Muscle layer of duodenum (tissue), 2 donors: ENCODE data around the gene GRID2.

Experiments
- H3K27ac ChIP-seq: one replicate; pipeline ENCODE4 v1.7.0; 2013; ENCODE audit warnings: mild to moderate bottlenecking, low read length
- H3K27me3 ChIP-seq: one replicate; pipeline ENCODE4 v1.7.0; 2013; ENCODE audit warnings: low read depth, mild to moderate bottlenecking, control low read depth, low read length
- H3K36me3 ChIP-seq, 2 donors: one replicate each; pipeline ENCODE4 v1.7.0; 2013; ENCODE audit warnings: low read length in 2 of 2, control low read depth in 1 of 2, mild to moderate bottlenecking in 1 of 2; ENCODE audit not compliant: insufficient read depth in 2 of 2, control insufficient read depth in 1 of 2
- H3K4me1 ChIP-seq, 2 donors: one replicate each; pipeline ENCODE4 v1.7.0; 2013; ENCODE audit warnings: low read length in 2 of 2, mild to moderate bottlenecking in 2 of 2, control low read depth in 1 of 2, moderate library complexity in 1 of 2; ENCODE audit not compliant: insufficient read depth in 2 of 2, control insufficient read depth in 1 of 2
- H3K4me3 ChIP-seq, 2 donors: one replicate each; pipeline ENCODE4 v1.7.0; 2013; ENCODE audit warnings: low read length in 2 of 2, low read depth in 1 of 2, mild to moderate bottlenecking in 1 of 2
- H3K9me3 ChIP-seq, 2 donors: one replicate each; pipeline ENCODE4 v1.7.0; 2013; ENCODE audit warnings: low read length in 2 of 2, control low read depth in 1 of 2, mild to moderate bottlenecking in 1 of 2; ENCODE audit not compliant: control insufficient read depth in 1 of 2
- donor health status: healthy.

Gene GRID2

DNA sequence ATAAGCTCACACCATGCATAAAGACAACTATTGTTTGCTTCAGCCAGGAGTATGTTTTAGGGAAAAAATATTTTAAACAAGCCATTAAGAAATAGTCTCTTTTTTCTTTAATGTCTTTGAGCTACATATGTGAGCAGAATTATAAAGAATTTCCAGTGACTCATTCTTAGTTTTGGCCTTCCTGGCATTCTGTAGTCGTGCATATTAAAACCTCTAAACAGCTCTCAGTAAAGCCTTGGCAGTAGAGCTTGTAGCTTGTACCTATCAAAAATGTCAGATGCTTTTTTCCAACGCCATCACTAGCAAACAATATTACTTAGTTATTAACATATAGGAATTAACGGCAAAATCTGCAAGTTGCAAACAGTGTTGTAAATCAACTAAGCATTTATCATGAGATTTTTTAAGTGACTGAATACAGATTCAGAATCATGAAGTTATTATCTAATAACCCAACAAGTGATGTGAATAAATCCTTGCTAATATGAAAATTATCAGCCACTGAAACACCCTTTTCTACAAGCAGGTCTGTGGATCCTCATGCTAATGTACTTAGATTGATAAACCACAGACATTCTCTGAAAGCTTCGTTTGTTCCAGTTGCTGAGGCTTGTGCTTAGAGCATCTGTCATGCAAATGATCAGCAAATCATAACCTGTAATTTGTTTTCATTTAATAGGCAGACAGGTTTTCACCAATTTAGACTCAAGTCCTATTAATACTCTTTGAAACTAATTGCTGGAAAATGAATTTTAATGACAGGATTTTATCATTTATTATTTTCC, 1112.8 kb downstream of the GRID2 start:
- no peaks in the 10 kb centered on the region for H3K4me1 ChIP-seq
- no peak overlapping the region for H3K4me3 ChIP-seq
- H3K27me3 ChIP-seq: no peaks in the 10 kb centered on the region
- no peaks in the 10 kb centered on the region for H3K9me3 ChIP-seq
- H3K27ac ChIP-seq: no peak overlapping the region
- H3K36me3 ChIP-seq: no peaks in the 10 kb centered on the region

DNA sequence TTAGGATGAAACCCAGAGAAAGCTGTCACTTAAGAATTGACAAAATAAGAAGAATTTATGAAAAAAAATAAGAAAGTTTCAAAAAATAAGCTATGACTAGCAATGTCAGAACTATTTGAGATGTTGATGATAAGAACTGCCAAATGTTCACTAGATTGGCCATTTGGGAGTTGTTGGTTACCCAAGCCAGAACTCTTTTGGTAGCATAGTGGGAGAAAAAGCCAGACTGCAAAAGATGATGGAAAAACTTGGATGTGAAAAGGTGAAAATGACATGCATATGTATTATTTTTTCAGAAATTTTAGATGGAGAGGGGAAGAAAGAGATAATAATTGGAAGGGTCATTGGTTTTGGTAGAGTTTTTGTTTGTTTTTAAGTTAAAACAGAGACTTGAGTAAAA, 1127.6 kb downstream of the GRID2 start:
- H3K9me3 ChIP-seq: no peaks in the 10 kb centered on the region
- no peak overlapping the region for H3K4me3 ChIP-seq
- no peak overlapping the region for H3K27ac ChIP-seq
- H3K27me3 ChIP-seq: no peaks in the 10 kb centered on the region
- no peaks in the 10 kb centered on the region for H3K4me1 ChIP-seq
- no peaks in the 10 kb centered on the region for H3K36me3 ChIP-seq

DNA sequence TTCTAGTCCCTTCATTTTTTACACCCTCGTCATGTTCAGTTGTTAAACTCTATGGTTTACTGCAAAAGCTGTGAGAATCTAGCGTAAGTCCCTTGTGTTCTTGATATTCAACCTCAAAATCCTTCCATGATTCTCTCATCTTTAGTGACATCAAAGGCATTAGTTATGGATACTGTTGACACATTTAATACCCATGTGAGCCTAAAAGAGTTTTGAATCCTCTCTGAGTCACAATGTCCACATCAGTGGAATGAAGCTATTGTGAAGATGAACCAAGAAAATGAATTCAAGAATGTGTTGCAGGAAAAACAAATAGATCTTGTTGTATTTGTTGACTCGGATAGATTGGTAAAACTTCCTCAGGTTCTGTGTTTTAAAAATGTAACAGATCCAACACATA, 1130.1 kb downstream of the GRID2 start:
- H3K36me3 ChIP-seq: no peaks in the 10 kb centered on the region
- H3K27me3 ChIP-seq: no peaks in the 10 kb centered on the region
- H3K4me3 ChIP-seq: no peak overlapping the region
- H3K27ac ChIP-seq: no peak overlapping the region
- H3K9me3 ChIP-seq: no peaks in the 10 kb centered on the region
- H3K4me1 ChIP-seq: no peaks in the 10 kb centered on the region

DNA sequence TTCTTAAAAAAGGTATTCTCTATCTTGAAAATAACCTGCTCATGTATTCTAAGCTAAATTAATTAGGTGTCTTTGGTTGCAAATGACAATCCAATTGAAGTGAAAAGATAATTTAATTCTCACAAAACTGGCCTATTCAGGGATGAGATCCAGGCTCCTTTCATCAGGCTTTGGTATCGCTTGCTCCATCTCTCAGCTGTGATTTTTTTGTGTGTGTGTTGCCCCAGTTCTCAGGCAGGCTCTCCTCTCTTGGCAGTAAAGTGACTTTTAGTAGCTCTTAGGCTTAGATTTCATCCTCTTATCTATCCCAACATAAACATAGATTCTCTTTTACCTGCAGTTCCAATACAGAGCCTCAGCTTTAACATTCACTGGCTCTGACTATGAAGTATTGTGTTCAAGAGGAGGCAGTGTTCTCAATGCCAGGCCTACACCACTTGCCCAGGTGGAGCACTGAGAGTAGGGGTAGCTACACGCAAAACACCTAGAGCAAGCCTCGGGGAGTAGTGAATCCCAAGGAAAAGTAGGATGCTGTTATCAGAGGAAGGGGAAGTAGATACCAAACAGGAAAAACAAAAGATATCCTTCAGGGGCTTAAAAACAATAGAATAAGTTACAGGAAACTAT, 1132.3 kb downstream of the GRID2 start:
- H3K4me3 ChIP-seq: no peak overlapping the region
- no peak overlapping the region for H3K27ac ChIP-seq
- no peaks in the 10 kb centered on the region for H3K9me3 ChIP-seq
- H3K27me3 ChIP-seq: no peaks in the 10 kb centered on the region
- no peaks in the 10 kb centered on the region for H3K36me3 ChIP-seq
- no peaks in the 10 kb centered on the region for H3K4me1 ChIP-seq

DNA sequence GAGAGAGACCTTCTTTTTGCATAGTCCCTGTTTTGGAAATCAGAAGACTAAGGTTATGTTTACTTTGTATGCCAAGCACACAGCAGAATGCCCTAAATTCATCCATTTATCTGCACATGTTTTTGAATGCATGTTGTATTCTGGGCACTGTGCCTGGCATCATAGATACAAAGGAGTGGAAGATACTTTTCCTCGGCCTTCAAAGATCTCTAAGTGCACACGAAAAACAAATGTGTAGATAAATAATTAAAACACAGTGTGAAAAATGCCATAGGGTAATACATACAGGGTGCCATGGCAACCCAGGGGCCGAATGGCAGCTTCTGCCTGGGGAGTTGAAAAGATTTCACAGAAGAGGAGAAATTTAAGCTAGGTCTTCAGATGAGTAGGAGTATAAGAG, 1134.2 kb downstream of the GRID2 start:
- no peaks in the 10 kb centered on the region for H3K36me3 ChIP-seq
- no peak overlapping the region for H3K27ac ChIP-seq
- H3K4me1 ChIP-seq: no peaks in the 10 kb centered on the region
- no peaks in the 10 kb centered on the region for H3K9me3 ChIP-seq
- H3K4me3 ChIP-seq: no peak overlapping the region
- no peaks in the 10 kb centered on the region for H3K27me3 ChIP-seq

DNA sequence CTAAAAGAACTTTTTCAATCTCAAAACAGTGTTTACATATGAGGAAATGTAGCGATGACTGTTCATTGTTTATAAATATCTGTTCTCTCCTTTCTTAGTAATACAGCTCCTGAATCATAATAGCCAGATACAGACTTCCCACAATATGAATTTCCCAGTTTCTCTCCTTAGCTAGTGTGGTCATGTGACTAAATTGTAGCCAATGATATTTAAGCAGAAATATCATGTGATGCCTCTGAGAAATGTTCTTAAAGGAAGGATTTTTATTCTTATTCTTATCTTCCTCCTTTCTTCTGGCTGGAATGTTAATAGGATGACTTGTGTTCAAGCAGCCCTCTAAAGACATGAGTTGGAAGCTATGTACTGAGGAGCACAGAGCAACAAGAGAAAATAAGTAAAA, 1141.1 kb downstream of the GRID2 start:
- no peaks in the 10 kb centered on the region for H3K4me1 ChIP-seq
- H3K4me3 ChIP-seq: no peak overlapping the region
- H3K36me3 ChIP-seq: no peaks in the 10 kb centered on the region
- H3K27ac ChIP-seq: no peak overlapping the region
- H3K27me3 ChIP-seq: no peaks in the 10 kb centered on the region
- H3K9me3 ChIP-seq: no peaks in the 10 kb centered on the region

DNA sequence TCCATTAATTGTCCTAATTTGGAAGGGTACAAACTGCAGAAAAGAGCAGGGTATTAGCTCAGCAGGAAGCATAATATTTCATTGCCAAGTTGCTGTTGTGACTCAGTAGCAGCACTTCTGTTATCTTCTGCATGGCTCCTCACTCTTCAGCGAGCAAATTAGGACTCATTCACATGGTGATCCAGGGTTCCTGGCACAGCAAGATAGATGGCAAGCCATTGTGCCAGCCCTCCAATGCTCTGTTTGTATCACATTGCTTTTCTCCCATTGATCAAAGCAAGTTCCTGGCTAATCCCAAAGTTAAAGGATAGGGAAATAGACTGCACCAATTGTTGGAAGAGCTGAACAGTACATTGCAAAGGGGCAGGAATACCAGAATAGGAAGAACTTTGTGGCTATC, 1142.3 kb downstream of the GRID2 start:
- H3K4me3 ChIP-seq: no peak overlapping the region
- no peaks in the 10 kb centered on the region for H3K36me3 ChIP-seq
- no peaks in the 10 kb centered on the region for H3K4me1 ChIP-seq
- H3K27ac ChIP-seq: no peak overlapping the region
- no peaks in the 10 kb centered on the region for H3K27me3 ChIP-seq
- no peaks in the 10 kb centered on the region for H3K9me3 ChIP-seq

DNA sequence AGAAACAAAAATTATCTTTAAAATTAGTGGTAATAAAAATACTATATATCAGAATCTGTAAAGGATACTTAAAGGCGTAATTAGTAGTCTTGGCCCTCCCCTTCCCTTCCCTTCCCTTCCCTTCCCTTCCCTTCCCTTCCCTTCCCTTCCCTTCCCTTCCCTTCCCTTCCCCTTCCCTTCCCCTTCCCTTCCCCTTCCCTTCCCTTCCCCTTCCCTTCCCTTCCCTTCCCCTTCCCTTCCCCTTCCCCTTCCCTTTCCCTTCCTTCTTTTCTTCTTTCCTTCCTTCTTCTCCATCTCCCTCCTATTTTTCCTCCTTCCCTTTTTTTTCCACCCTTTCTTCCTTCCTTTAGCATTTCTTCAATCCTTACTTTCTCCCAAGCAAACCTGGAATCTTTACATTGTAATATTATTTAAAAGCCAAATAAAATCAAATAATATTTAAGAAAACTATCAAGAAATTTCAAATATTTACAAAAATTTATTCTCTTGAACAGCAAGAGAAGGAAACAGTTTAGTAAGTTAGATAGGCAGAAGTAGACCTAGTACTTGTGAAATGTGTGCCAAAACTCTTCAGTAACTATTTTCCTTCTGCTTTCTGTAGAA, 1145.0 kb downstream of the GRID2 start:
- H3K9me3 ChIP-seq: no peaks in the 10 kb centered on the region
- no peak overlapping the region for H3K4me3 ChIP-seq
- no peak overlapping the region for H3K27ac ChIP-seq
- H3K4me1 ChIP-seq: no peaks in the 10 kb centered on the region
- H3K36me3 ChIP-seq: no peaks in the 10 kb centered on the region
- no peaks in the 10 kb centered on the region for H3K27me3 ChIP-seq

DNA sequence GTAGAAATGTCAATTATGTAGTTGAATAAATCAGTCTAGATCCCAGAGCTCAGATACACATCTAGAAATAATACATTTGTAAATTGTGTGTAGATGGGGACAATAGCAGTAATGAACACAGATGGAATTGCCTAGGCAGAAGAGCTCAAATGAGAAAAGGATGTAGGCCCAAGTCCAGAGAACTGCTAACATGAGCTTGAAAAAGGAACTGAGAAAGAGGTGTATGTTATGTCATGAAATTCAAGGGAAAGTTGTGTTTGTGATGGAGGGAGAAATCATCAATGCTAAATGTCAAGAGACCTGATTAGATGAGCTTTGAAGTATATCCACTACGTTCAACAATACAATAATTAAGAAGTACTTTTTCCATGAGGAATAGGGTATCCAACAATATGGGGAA, 1148.2 kb downstream of the GRID2 start:
- Histone ChIP-seq H3K27me3 (no peaks in the 10 kb centered on the region), H3K4me3 (no peak overlapping the region), H3K27ac (no peak overlapping the region), H3K4me1 (no peaks in the 10 kb centered on the region), H3K9me3 (no peaks in the 10 kb centered on the region), H3K36me3 (no peaks in the 10 kb centered on the region)

DNA sequence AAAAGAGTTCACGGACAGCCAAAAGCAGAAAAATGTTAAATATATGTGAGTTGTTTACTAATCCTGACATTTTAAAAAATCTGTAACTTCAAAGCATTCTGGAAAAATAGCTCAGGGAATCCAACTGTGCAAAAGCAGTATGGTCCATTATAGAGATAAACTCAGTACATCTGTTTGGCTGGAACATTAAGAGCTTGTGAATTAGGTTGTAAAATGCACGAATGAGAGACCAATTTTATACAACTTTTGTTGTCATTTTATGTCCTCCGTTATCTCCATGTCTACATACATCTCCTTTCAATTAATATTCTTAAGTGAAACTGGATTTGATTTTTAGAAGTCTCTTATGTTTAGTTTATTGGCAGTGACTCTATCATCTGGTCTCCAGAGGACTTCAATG, 1157.8 kb downstream of the GRID2 start:
- no peaks in the 10 kb centered on the region for H3K27me3 ChIP-seq
- no peaks in the 10 kb centered on the region for H3K36me3 ChIP-seq
- H3K9me3 ChIP-seq: no peaks in the 10 kb centered on the region
- no peak overlapping the region for H3K27ac ChIP-seq
- no peak overlapping the region for H3K4me3 ChIP-seq
- no peaks in the 10 kb centered on the region for H3K4me1 ChIP-seq

DNA sequence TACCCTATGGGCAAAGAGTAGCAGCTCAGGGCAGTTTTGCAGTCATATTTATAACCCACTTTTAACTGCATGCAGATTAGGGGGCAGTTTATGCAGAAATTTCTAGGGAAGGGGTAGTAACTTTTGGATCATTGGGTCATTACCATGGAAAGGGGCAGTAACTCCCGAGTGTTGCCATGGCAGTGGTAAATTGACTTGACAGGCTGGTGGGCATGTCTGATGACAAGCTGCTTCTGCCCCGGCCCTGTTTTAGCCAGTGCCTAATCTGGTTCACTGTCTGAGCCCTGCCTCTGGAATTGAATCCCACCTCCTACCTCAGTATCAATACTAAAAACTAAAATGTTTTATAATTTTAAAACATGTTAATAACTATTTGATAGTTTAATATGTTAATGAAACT, 1162.7 kb downstream of the GRID2 start:
- no peak overlapping the region for H3K4me3 ChIP-seq

More for the DNA sequence above, 1162.7 kb downstream of the GRID2 start:
- H3K36me3 ChIP-seq: no peaks in the 10 kb centered on the region
- H3K27ac ChIP-seq: no peak overlapping the region
- H3K4me1 ChIP-seq: no peaks in the 10 kb centered on the region
- H3K9me3 ChIP-seq: no peaks in the 10 kb centered on the region
- no peaks in the 10 kb centered on the region for H3K27me3 ChIP-seq
